HepG2 (cell line): ENCODE data around the gene TAS2R13. TPM values are rescaled to one million over a fixed set of nuclear protein-coding genes. Genes with fewer than 3 reads are reported as not detected.

Experiments used
- ATAC-seq: fragments of 200-7000 bp; cut with Tn5 transposase; 3 replicates; pipeline ENCODE4 v1.9.1; 2020; ENCODE audit warnings: mild to moderate bottlenecking, moderate library complexity
- BruUV-seq: library from RNA; stranded (reverse); fragments of 400-500 nt; replicated peaks from 2 replicates; lab custom pipeline; 2021; lab: Mats Ljungman, UMichigan
- CTCF ChIA-PET: fragments of 300-600 bp; formaldehyde crosslinking; extraction: SDS; loops from one replicate; lab custom pipeline; 2021; ENCODE audit warnings: low total read pairs, inconsistent platforms, low intra/inter-chr PET ratio; lab: Yijun Ruan, JAX
- POLR2A ChIA-PET: fragments of 350-600 bp; sonication (Branson Sonifier 250); formaldehyde crosslinking; loops from one replicate; lab custom pipeline; 2020; ENCODE audit warnings: antibody characterized with exemption, inconsistent platforms; lab: Yijun Ruan, JAX
- DNase-seq: peaks from one replicate; pipeline ENCODE4 v3.0.0-alpha.2; 2015; ENCODE audit warnings: low spot score
- FAIRE-seq: peaks from 3 replicates; lab custom pipeline; 2011; peaks lifted over from hg19 to GRCh38; lab: Jason Lieb, UNC
- H2AFZ ChIP-seq: one replicate; pipeline ENCODE4 v1.6.1; 2011; ENCODE audit warnings: low read length, inconsistent platforms
- H3K27ac ChIP-seq: fragments of 300-600 bp; 3 replicates; pipeline ENCODE4 v1.8.0; 2011; ENCODE audit warnings: mixed run types, mild to moderate bottlenecking, mixed read lengths, low read length, inconsistent platforms; ENCODE audit not compliant: insufficient read depth; ENCODE audit errors: extremely low read length
- H3K27me3 ChIP-seq, 2 experiments: fragments of 200-600 bp in 1 of 2; 2 replicates in 1 of 2; 3 replicates in 1 of 2; pipeline versions ENCODE4 v1.6.0 to v1.8.0; 2011; ENCODE audit warnings: low read length in 2 of 2, mild to moderate bottlenecking in 2 of 2, moderate library complexity in 2 of 2, inconsistent platforms in 1 of 2; ENCODE audit not compliant: insufficient read depth in 2 of 2, control insufficient read depth in 1 of 2
- H3K36me3 ChIP-seq, 2 experiments: fragments of 200-600 bp in 1 of 2; replicated peaks in 1 of 2; 2 replicates in 1 of 2; 3 replicates in 1 of 2; pipeline versions ENCODE4 v1.5.1 to v1.8.0; 2011; ENCODE audit warnings: low read length in 2 of 2, inconsistent platforms in 1 of 2; ENCODE audit not compliant: insufficient read depth in 2 of 2, control insufficient read depth in 1 of 2
- H3K4me1 ChIP-seq: 2 replicates; pipeline ENCODE4 v1.5.1; 2012; ENCODE audit warnings: low read length, inconsistent platforms; ENCODE audit not compliant: insufficient read depth
- H3K4me2 ChIP-seq: 2 replicates; pipeline ENCODE4 v1.6.0; 2011; ENCODE audit warnings: low read depth, low read length, inconsistent platforms
- H3K4me3 ChIP-seq, 3 experiments: fragments of 200-600 bp in 1 of 3; sonication (generic), shearing (Covaris generic) in 1 of 3; replicated peaks in 1 of 3; 2 replicates each; pipeline ENCODE4 v1.5.1; 2011 to 2016; ENCODE audit warnings: low read length in 3 of 3, inconsistent platforms in 2 of 3, low read depth in 2 of 3, mild to moderate bottlenecking in 2 of 3, control low read depth in 1 of 3, mixed read lengths in 1 of 3; ENCODE audit not compliant: insufficient read depth in 1 of 3
- H3K79me2 ChIP-seq: one replicate; pipeline ENCODE4 v1.6.1; 2011; ENCODE audit warnings: low read length, inconsistent platforms; ENCODE audit not compliant: insufficient read depth
- H3K9ac ChIP-seq: 2 replicates; pipeline ENCODE4 v1.6.0; 2011; ENCODE audit warnings: mild to moderate bottlenecking, low read depth, low read length, inconsistent platforms; ENCODE audit not compliant: insufficient read depth
- H3K9me3 ChIP-seq: 2 replicates; pipeline ENCODE4 v1.5.1; 2012; ENCODE audit warnings: mild to moderate bottlenecking, low read length
- H4K20me1 ChIP-seq: 2 replicates; pipeline ENCODE4 v1.6.0; 2011; ENCODE audit warnings: inconsistent platforms, mild to moderate bottlenecking, low read length, moderate library complexity; ENCODE audit not compliant: insufficient read depth
- BHLHE40 ChIP-seq: IDR thresholded peaks from 2 replicates; pipeline ENCODE4 v1.6.1; 2011; ENCODE audit warnings: low read length, improper control_type of control experiment
- GLMP ChIP-seq: sonication (generic); formaldehyde crosslinking; IDR thresholded peaks from 2 replicates; pipeline ENCODE4 v1.9.0; 2021; ENCODE audit warnings: missing genetic modification reagents, mild to moderate bottlenecking, borderline replicate concordance
- YY1 ChIP-seq: IDR thresholded peaks from 2 replicates; pipeline ENCODE4 v1.6.1; 2011; ENCODE audit warnings: low read length, low read depth, moderate library complexity, mild to moderate bottlenecking; ENCODE audit not compliant: insufficient read depth, insufficient replicate concordance
- ZNF333 ChIP-seq: sonication (generic); formaldehyde crosslinking; IDR thresholded peaks from 2 replicates; pipeline ENCODE4 v1.4.0; 2020; ENCODE audit warnings: mild to moderate bottlenecking, missing genetic modification reagents, borderline replicate concordance
- ZNF660 ChIP-seq: sonication (generic); formaldehyde crosslinking; IDR thresholded peaks from 2 replicates; pipeline ENCODE4 v1.5.1; 2020; ENCODE audit warnings: mild to moderate bottlenecking, low read depth, missing genetic modification reagents, borderline replicate concordance
- WGBS: methylation state at CpG from one replicate; pipeline ENCODE4 v1.1.6; 2017; ENCODE audit warnings: low lambda C conversion rate; 5-methylcytosine and 5-hydroxymethylcytosine counted together
- in situ Hi-C: cut with HindIII; loops from 2 replicates; pipeline ENCODE4 v1.10.0; 2017; ENCODE audit warnings: low pct_unique_long_range_greater_than_20kb; ENCODE audit not compliant: extremely low pct_ligation_motif_present
- intact Hi-C: fragments of 100-400 bp; cut with micrococcal nuclease; formaldehyde crosslinking; loops from one replicate; pipeline ENCODE4 v1.10.0; 2022; ENCODE audit not compliant: unreplicated experiment
- polyA plus RNA-seq, 8 experiments: library from polyadenylated mRNA; depleted of rRNA in 3 of 8; stranded (reverse) in 7 of 8; unstranded in 1 of 8; fragments of >200 nt; fragmentation: Illumina TruSeq in 4 of 8; extraction: Trizol in 4 of 8; gene quantifications; 2 replicates each; pipeline versions ENCODE4 v1.2.1 to v1.2.3, GENCODE V29; 2011 to 2016; ENCODE audit warnings: low read depth in 4 of 8, missing spikeins in 1 of 8, mixed read lengths in 1 of 8; ENCODE audit not compliant: insufficient read depth in 1 of 8
- total RNA-seq, 5 experiments: library from RNA; depleted of rRNA; stranded (reverse); fragments of >200 nt; fragmentation: Illumina TruSeq; extraction: Trizol; gene quantifications; 2 replicates each; pipeline ENCODE4 v1.2.3, GENCODE V29; 2016; ENCODE audit warnings: low read depth in 1 of 5
- TF ChIP-seq, protein P1 (sequence below): sonication (generic); formaldehyde crosslinking; IDR thresholded peaks from 2 replicates; pipeline ENCODE4 v1.5.1; 2020; ENCODE audit warnings: mild to moderate bottlenecking, missing genetic modification reagents, borderline replicate concordance
- TF ChIP-seq, protein P2 (sequence below): IDR thresholded peaks from 2 replicates; pipeline ENCODE4 v1.6.1; 2016; ENCODE audit warnings: missing genetic modification reagents, missing compliant biosample characterization

Gene TAS2R13
- total and polyA plus RNA-seq, 2 of the 13 experiments (the other 11 are each of a cell fraction or from before 2014, with no cell fraction given): 0.33 to 1.3 TPM

- Histone ChIP-seq H3K27me3 (no peaks in the 10 kb centered on the region), H3K9me3 (peaks cover 2% of the 10 kb centered on the region; the same call in 1 of the 2 replicates), H2AFZ (no peak overlapping the region), H3K4me1 (no peaks in the 10 kb centered on the region), H3K4me2 (no peak overlapping the region), H3K9ac (no peak overlapping the region)
- 75% methylated on average over 3 of the region's 4 CpGs for WGBS
- CTCF ChIA-PET: no interaction called here
- intact Hi-C loops: no loop called here
- ATAC-seq: no peak
- no TSS peak for BruUV-seq
- POLR2A ChIA-PET: no interaction called here
- TF ChIP-seq BHLHE40 (no peak), ZNF333 (CRISPR knock-in tag) (no peak), YY1 (no peak), ZNF660 (CRISPR knock-in tag) (no peak), GLMP (CRISPR knock-in tag) (no peak)
- TF ChIP-seq, protein P1, sequence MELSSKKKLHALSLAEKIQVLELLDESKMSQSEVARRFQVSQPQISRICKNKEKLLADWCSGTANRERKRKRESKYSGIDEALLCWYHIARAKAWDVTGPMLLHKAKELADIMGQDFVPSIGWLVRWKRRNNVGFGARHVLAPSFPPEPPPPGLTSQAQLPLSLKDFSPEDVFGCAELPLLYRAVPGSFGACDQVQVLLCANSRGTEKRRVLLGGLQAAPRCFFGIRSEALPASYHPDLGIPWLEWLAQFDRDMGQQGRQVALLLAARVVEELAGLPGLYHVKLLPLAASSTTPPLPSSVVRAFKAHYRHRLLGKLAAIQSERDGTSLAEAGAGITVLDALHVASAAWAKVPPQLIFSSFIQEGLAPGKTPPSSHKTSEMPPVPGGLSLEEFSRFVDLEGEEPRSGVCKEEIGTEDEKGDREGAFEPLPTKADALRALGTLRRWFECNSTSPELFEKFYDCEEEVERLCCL: no peak
- TF ChIP-seq, protein P2, sequence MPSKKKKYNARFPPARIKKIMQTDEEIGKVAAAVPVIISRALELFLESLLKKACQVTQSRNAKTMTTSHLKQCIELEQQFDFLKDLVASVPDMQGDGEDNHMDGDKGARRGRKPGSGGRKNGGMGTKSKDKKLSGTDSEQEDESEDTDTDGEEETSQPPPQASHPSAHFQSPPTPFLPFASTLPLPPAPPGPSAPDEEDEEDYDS (CRISPR knock-in tag): no peak
- TF ChIP-seq, all 625 proteins: peak for 0
- no peak for DNase-seq
- Histone ChIP-seq H3K79me2 (peaks cover 6% of the 10 kb centered on the region), H3K4me3 (no peak overlapping the region), H3K27ac (no peak overlapping the region), H4K20me1 (no peaks in the 10 kb centered on the region), H3K36me3 (peaks cover 0 to 3% of the 10 kb centered on the region in 2 experiments; a peak in 1 of 5 replicates)
- in situ Hi-C loops: no loop called here
- no peak for FAIRE-seq
Observed at GRCh38 chr12:10952645-10953044, 43.3 kb upstream of the TAS2R13 start.
